ENCODE data around the gene PRKCA. TPM values are rescaled to one million over a fixed set of nuclear protein-coding genes. Genes with fewer than 3 reads are reported as not detected.
"Not testable (repeated sequence)": the region's sequence is repeated elsewhere in the genome, so short reads cannot be mapped to it uniquely, and the experiment has no call there.

PRKCA gene
- total RNA-seq, 1 donor from 2014 or later, result 15.5 TPM

GRCh38 chr17:66345264-66345663, 42.9 kb downstream of the PRKCA start:
- Histone ChIP-seq H3K9me3 (no peaks in the 10 kb centered on the region), H3K27ac (no peak overlapping the region), H3K36me3 (no peaks in the 10 kb centered on the region), H3K27me3 (no peaks in the 10 kb centered on the region), H3K4me3 (no peak overlapping the region), H3K4me1 (peaks cover 16% of the 10 kb centered on the region)
- no peak for DNase-seq (ENCODE audit: extremely low spot score in 2 of 2)
- intact Hi-C loops (cut with DNase I), result no loop called here
- TF ChIP-seq POLR2AphosphoS5 (IDR thresholded peaks at IDR 0.05; ENCODE audit: insufficient read depth in 1 of 2, low read depth in 1 of 2) (no peak), CTCF (IDR thresholded peaks at IDR 0.05) (no peak), POLR2A (IDR thresholded peaks at IDR 0.05) (no peak)

- H3K27ac ChIP-seq; H3K36me3 ChIP-seq; DNase-seq (ENCODE audit: extremely low spot score in 2 of 2); H3K27me3 ChIP-seq; intact Hi-C loops (cut with DNase I); H3K9me3 ChIP-seq; H3K4me3 ChIP-seq: not testable (repeated sequence)
- H3K4me1 ChIP-seq, result peaks cover 16% of the 10 kb centered on the region
Measured at GRCh38 chr17:66345949-66346638, 43.7 kb downstream of the PRKCA start.

GRCh38 chr17:66347661-66348514, 45.5 kb downstream of the PRKCA start:
- H3K27ac ChIP-seq, result no peak overlapping the region
- intact Hi-C loops (cut with DNase I), result loop anchor here (1.0 kb wide), 1 partner anchor 23 kb away; no protein-coding TSS in a partner anchor
- no peaks in the 10 kb centered on the region for H3K9me3 ChIP-seq
- no peaks in the 10 kb centered on the region for H3K36me3 ChIP-seq
- H3K4me1 ChIP-seq, result peaks cover 16% of the 10 kb centered on the region
- DNase-seq (ENCODE audit: extremely low spot score in 2 of 2), result no peak
- TF ChIP-seq POLR2A (IDR thresholded peaks at IDR 0.05) (no peak), POLR2AphosphoS5 (IDR thresholded peaks at IDR 0.05; ENCODE audit: insufficient read depth in 1 of 2, low read depth in 1 of 2) (no peak), CTCF (IDR thresholded peaks at IDR 0.05) (no peak)
- no peaks in the 10 kb centered on the region for H3K27me3 ChIP-seq
- H3K4me3 ChIP-seq, result no peak overlapping the region

- Histone ChIP-seq H3K4me1 (peaks cover 16% of the 10 kb centered on the region), H3K9me3 (no peaks in the 10 kb centered on the region), H3K27me3 (no peaks in the 10 kb centered on the region), H3K4me3 (no peak overlapping the region), H3K36me3 (no peaks in the 10 kb centered on the region), H3K27ac (no peak overlapping the region)
- DNase-seq (ENCODE audit: extremely low spot score in 2 of 2), result no peak
- TF ChIP-seq POLR2A (IDR thresholded peaks at IDR 0.05) (no peak), CTCF (IDR thresholded peaks at IDR 0.05) (no peak), POLR2AphosphoS5 (IDR thresholded peaks at IDR 0.05; ENCODE audit: insufficient read depth in 1 of 2, low read depth in 1 of 2) (no peak)
- intact Hi-C loops (cut with DNase I), result loop anchor here (1.0 kb wide), 1 partner anchor 23 kb away; no protein-coding TSS in a partner anchor
Measured at GRCh38 chr17:66348584-66349165, 46.3 kb downstream of the PRKCA start.

GRCh38 chr17:66349521-66350254, 47.3 kb downstream of the PRKCA start:
- no peak for DNase-seq (ENCODE audit: extremely low spot score in 2 of 2)
- Histone ChIP-seq H3K36me3 (no peaks in the 10 kb centered on the region), H3K4me3 (no peak overlapping the region), H3K9me3 (no peaks in the 10 kb centered on the region), H3K4me1 (peaks cover 20% of the 10 kb centered on the region), H3K27ac (no peak overlapping the region), H3K27me3 (no peaks in the 10 kb centered on the region)
- TF ChIP-seq POLR2AphosphoS5 (IDR thresholded peaks at IDR 0.05; ENCODE audit: insufficient read depth in 1 of 2, low read depth in 1 of 2), result no peak
- no peak for TF ChIP-seq CTCF (IDR thresholded peaks at IDR 0.05)
- TF ChIP-seq POLR2A (IDR thresholded peaks at IDR 0.05), result no peak
- intact Hi-C loops (cut with DNase I), result no loop called here

- H3K9me3 ChIP-seq; H3K27me3 ChIP-seq; H3K27ac ChIP-seq; DNase-seq (ENCODE audit: extremely low spot score in 2 of 2); H3K4me3 ChIP-seq; H3K36me3 ChIP-seq; intact Hi-C loops (cut with DNase I): not testable (repeated sequence)
- H3K4me1 ChIP-seq, result peaks cover 27% of the 10 kb centered on the region
Measured at GRCh38 chr17:66350576-66350975, 48.2 kb downstream of the PRKCA start.

Measured in vagina (tissue), 2 donors.